NCI-H2081 (cell line): Measurements from ENCODE around the gene SLC16A11.

Experiments used
- DNase-seq, 2 experiments: peaks; one replicate each; lab custom pipeline; 2025; lab: John Stamatoyannopoulos, UW

SLC16A11 gene

GRCh38 chr17:7025245-7025644 is 18.6 kb downstream of the SLC16A11 start:
- no peak for DNase-seq

GRCh38 chr17:7024402-7024785 is 19.5 kb downstream of the SLC16A11 start:
- DNase-seq, result no peak

DNA sequence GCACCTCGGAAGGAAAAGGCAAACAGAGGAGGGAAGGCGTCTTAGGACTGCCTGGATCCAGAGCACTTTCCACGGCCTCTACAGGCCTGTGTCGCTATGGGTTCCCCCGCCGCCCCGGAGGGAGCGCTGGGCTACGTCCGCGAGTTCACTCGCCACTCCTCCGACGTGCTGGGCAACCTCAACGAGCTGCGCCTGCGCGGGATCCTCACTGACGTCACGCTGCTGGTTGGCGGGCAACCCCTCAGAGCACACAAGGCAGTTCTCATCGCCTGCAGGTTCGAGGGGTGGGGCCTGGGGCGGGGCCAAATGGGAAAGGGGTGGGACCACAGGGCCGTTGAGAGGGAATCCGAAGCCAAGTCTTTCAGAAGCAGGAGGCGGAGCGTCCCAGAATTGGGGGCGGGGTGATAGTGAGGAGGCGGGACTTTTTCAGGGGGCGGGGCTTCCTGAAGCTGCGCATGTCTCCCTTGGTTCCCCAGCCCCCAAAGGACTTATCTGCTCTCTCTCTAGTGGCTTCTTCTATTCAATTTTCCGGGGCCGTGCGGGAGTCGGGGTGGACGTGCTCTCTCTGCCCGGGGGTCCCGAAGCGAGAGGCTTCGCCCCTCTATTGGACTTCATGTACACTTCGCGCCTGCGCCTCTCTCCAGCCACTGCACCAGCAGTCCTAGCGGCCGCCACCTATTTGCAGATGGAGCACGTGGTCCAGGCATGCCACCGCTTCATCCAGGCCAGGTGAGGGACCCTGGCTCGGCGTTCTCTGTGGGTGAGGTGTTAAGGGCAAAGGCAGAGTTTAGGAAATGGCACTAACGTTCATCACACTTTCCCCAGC is 20.1 kb downstream of the SLC16A11 start:
- peak; percentile 50 to 63 for DNase-seq

DNA sequence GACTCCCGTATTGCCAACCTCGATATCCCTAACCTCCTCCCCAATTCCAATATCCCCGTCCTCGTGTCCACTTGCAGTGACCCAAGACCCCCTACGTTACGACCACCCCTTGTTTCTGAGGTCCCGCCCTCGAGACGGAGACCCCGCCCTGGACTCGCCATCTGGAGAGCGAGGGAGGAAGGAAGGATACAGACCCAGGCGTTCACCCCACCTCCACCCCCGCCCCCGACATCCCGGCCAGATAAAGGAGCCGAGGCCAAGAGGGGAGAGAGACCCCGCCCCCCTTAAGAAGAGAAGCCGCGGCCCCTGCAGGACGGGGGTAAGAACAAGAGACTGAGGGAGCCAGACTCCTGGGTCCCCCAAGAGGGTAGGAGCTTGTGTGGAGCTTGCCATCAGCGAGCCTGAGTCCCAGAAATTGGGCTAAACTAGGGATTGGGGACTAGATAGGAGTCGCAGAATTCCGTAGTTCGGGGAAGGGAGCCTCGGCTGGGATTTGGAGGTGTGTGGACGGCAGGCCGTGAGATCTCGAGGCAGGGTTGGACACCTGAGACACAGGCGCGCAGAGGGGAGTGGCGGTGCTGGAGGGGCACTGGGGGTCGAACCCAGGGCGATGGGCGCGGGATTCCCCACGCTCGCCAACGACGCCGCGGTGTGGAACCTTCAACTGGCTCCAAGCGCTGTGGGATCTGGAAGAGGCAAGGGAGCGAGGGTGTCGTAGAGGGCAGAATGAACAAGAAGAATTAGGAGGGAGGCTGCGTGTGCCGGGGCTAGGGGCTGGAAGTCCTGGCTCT is 20.9 kb downstream of the SLC16A11 start, which contains the start of gene BCL6B:
BCL6B (plus strand) TSS at position 270 of the 791 bp plus-strand sequence. CDS start 622 bp downstream, outside the sequence.
- no peak for DNase-seq

GRCh38 chr17:7021993-7022778 is 21.7 kb downstream of the SLC16A11 start:
- peak; percentile 43 to 58 for DNase-seq

- no peak for DNase-seq
Observed at GRCh38 chr17:7020894-7021664, 22.8 kb downstream of the SLC16A11 start.

GRCh38 chr17:7019839-7020519 is 23.9 kb downstream of the SLC16A11 start:
- peak in 1 of 2 experiments; percentile 33 for DNase-seq

- no peak for DNase-seq
Observed at GRCh38 chr17:7019367-7019766, 24.5 kb downstream of the SLC16A11 start.

DNA sequence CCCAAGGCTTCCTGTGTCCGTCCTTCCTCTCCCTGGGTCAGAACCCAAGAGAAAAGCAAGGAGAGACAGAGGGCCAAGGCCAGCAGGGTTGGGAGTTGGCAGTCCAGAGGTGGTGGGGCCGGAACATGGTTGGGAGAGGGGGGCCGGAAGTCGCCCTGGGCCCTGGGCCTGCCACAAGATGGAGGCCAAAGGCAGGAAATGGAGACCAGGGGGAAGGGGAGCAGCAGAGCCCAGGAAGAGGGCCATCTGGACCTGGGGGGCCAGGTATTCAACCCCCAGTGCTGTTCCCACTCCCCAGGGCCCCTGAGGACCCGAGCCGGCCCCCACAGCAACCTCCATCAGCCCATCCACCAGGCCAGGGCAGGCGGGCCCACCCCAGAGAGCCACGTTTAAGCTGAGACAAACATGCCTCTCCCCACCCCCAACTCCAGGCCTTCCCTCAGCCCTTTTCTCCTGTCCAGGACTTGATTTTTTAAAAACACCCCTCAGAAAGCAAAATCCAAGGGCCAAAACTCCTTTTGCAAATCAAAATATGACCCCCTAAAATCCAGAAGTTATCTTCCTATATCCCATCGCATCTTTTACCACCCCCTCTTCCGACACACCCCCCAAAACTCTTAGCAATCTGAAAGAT is 25.4 kb downstream of the SLC16A11 start:
- no peak for DNase-seq

GRCh38 chr17:7017827-7018200 is 26.1 kb downstream of the SLC16A11 start:
- no peak for DNase-seq

GRCh38 chr17:7016886-7017826 is 26.7 kb downstream of the SLC16A11 start:
- DNase-seq, result no peak

DNA sequence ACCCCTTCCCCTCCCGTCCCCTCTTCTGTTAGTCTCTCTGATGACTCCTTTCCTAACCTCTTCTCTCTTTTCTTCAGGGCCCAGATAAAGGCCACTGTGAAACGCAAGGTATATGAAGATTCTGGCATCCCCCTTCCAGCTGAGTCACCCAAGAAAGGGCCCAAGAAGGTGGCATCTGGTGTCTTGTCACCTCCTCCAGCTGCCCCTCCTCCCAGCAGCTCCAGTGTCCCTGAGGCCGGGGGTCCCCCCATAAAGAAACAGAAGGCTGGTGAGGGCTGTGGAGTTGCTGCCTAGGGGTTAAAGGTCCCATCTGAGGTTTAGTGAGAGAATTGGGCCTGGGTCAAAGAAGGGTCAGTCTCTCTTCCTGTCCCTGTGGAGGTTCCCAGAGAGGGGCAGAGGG is 27.5 kb downstream of the SLC16A11 start:
- no peak for DNase-seq

GRCh38 chr17:7014995-7015958 is 28.6 kb downstream of the SLC16A11 start:
- no peak for DNase-seq

DNA sequence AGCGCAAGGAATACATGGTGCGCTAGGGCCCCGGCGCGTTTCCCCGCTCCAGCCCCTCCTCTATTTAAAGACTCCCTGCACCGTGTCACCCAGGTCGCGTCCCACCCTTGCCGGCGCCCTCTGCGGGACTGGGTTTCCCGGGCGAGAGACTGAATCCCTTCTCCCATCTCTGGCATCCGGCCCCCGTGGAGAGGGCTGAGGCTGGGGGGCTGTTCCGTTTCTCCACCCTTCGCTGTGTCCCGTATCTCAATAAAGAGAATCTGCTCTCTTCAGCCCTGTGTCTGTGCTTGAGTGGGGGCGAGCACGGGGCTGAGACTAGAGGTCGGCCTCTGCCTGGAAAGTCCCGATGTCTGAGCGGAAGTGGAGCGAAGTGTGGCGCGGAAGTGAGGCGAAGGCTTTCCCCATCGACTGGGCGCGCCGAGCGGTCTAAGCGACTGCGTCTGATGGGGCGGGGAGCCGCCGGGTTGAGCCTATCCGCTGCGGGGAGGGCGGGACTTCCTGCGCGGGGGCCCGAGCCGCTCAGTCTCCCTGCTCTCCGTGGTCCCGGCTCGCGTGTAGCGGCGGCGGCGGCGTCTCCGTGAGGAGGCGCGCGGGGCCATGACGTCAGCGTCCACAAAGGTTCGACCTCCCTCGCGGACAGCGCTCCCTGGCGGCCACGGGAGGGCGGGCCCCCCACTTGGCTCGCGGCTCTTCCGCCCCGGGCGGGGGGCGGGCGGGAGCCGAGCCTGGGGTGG is 29.5 kb downstream of the SLC16A11 start:
- DNase-seq, result peak; percentile 81 to 91

DNA sequence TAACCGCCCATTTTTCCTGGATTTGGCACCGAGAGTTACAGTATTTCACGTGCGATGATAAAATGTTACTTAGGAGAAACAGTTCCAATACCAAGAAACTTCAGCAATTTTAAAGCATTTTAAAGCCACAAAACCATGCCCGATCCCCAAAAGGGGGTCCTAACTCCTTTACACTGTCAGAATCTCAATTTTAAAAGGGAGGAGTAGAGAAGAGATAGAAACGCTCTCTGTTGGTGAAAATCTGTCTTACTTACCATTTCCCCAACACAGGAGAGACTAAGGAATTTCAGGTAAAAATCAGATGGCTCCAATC is 32.0 kb downstream of the SLC16A11 start:
- DNase-seq, result no peak

DNA sequence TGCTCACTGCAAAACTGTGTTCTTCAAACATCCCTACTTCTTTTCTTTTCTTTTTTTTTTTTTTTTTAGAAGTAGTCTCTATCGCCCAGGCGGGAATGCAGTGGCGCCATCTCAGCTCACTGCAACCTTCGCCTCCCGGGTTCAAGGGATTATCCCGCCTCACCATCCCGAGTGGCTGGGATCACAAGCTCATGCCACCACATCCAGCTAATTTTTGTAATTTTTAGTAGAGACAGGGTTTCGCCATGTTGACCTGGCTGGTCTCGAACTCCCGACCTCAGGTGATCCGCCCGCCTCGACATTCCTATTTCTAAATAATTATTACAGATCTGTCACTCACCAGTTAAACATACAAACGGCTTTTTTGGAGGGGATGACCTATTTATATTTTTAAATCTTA is 32.5 kb downstream of the SLC16A11 start:
- no peak for DNase-seq

- DNase-seq, result no peak
Observed at GRCh38 chr17:7010523-7010922, 33.4 kb downstream of the SLC16A11 start.

- DNase-seq, result no peak
Observed at GRCh38 chr17:7007143-7007542, 36.7 kb downstream of the SLC16A11 start.
